GM15510 (cell line): ENCODE measurements around the gene POLDIP3.

Experiments
- POLR2A ChIP-seq: IDR thresholded peaks from 3 replicates; pipeline ENCODE4 v1.6.1; 2011; ENCODE audit warnings: borderline replicate concordance; ENCODE audit not compliant: insufficient read length; ENCODE audit errors: extremely low read depth

Gene POLDIP3

GRCh38 chr22:42614312-42615091, at the start of gene POLDIP3:
Gene POLDIP3, minus strand, starts transcription at chr22:42614883. Its CDS starts 26 bp downstream, at chr22:42614857.
- peak; percentile 72 for TF ChIP-seq POLR2A

- TF ChIP-seq POLR2A, result peak; percentile 21
These were observed 47.5 kb upstream of the POLDIP3 start for GRCh38 chr22:42661985-42662831.

GRCh38 chr22:42656578-42656977, 41.9 kb upstream of the POLDIP3 start:
- no peak for TF ChIP-seq POLR2A

- TF ChIP-seq POLR2A, result no peak
These were observed 41.0 kb upstream of the POLDIP3 start for GRCh38 chr22:42655693-42656092.

- TF ChIP-seq POLR2A, result no peak
These were observed 39.9 kb upstream of the POLDIP3 start for GRCh38 chr22:42654436-42655073.

- no peak for TF ChIP-seq POLR2A
These were observed 39.3 kb upstream of the POLDIP3 start for GRCh38 chr22:42653999-42654398.

GRCh38 chr22:42651134-42651533, 36.5 kb upstream of the POLDIP3 start:
- no peak for TF ChIP-seq POLR2A

GRCh38 chr22:42649246-42650099, 34.8 kb upstream of the POLDIP3 start, which contains the start of gene CYB5R3:
Gene CYB5R3, minus strand, starts transcription at chr22:42649392. Its CDS starts 77 bp downstream, at chr22:42649315.
- peak; percentile 63 for TF ChIP-seq POLR2A

- no peak for TF ChIP-seq POLR2A
These were observed 33.9 kb upstream of the POLDIP3 start for GRCh38 chr22:42648368-42649245.

GRCh38 chr22:42648017-42648367, 33.3 kb upstream of the POLDIP3 start:
- no peak for TF ChIP-seq POLR2A

GRCh38 chr22:42646569-42647525, 32.2 kb upstream of the POLDIP3 start:
- TF ChIP-seq POLR2A, result no peak

GRCh38 chr22:42645938-42646568, 31.4 kb upstream of the POLDIP3 start:
- no peak for TF ChIP-seq POLR2A
